ENCODE results near the gene SH3TC2.

DNA sequence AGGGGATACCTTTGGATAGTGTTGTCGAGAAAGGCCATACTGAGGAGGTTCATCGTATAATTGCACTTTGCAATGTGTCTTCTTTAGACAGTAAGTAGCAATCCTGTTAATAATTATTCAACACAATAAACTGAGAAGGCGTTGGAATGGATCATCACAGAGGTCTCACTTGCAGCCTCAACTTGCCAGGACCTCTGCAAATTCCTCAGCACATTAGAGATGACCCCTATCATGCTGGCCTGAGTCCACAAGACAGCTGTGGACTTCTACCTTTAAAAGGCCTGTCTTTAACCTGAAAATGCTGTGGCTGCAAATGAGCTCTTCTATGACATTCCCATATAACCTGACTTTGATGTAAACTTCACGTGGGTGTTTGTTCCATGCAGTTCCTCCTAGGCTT, 14.1 kb downstream of the SH3TC2 start:
- TF ChIP-seq POLR2AphosphoS5 (IDR thresholded peaks at IDR 0.05; ENCODE audit: borderline replicate concordance, low read depth, low read length) (no peak), EZH2 (IDR thresholded peaks at IDR 0.05) (no peak), FOXP2 (optimal IDR thresholded peaks at IDR 0.05; ENCODE audit: control extremely low read depth, extremely low read length, insufficient read depth) (no peak)
